Peyer's patch (tissue), 4 donors: ENCODE data around the gene SULF2. TPM values are rescaled to one million over a fixed set of nuclear protein-coding genes. Genes with fewer than 3 reads are reported as not detected.

Experiments
- DNase-seq, 3 donors: peaks; one replicate each; pipeline ENCODE4 v3.0.0-alpha.2; 2017 to 2019
- H3K27ac ChIP-seq, 4 donors: fragments of 200-600 bp; sonication (generic); one replicate each; pipeline ENCODE4 v1.5.1; 2016 to 2019
- H3K27me3 ChIP-seq, 2 donors: fragments of 200-600 bp; sonication (generic); one replicate each; pipeline ENCODE4 v1.5.1; 2019
- H3K36me3 ChIP-seq, 3 donors: fragments of 200-600 bp; sonication (generic); one replicate each; pipeline ENCODE4 v1.5.1; 2016 to 2019
- H3K4me1 ChIP-seq, 4 donors: fragments of 200-600 bp; sonication (generic); one replicate each; pipeline ENCODE4 v1.5.1; 2016 to 2019
- H3K4me3 ChIP-seq, 4 donors: fragments of 200-600 bp; sonication (generic); 1 replicate in 3 of 4; 2 replicates in 1 of 4; pipeline ENCODE4 v1.5.1; 2016 to 2019; ENCODE audit warnings: mild to moderate bottlenecking in 1 of 4
- H3K9me3 ChIP-seq, 4 donors: fragments of 200-600 bp; sonication (generic); one replicate each; pipeline ENCODE4 v1.5.1; 2016 to 2019; ENCODE audit warnings: mild to moderate bottlenecking in 1 of 4
- POLR2A ChIP-seq, 2 donors: fragments of 450-650 bp; IDR thresholded peaks; one replicate each; pipeline ENCODE4 v1.5.1; 2017; ENCODE audit warnings: antibody characterized with exemption in 2 of 2, mild to moderate bottlenecking in 2 of 2, moderate library complexity in 2 of 2
- total RNA-seq, 4 donors: library from RNA; depleted of rRNA; stranded (reverse); fragments of >200 nt; gene quantifications; one replicate each; pipeline ENCODE4 v1.1.0, GENCODE V29; 2016
- TF ChIP-seq, protein P1 (sequence below), 6 experiments: fragments of 450-650 bp in 4 of 6; fragments of 200-600 bp in 2 of 6; sonication (generic) in 1 of 6; IDR thresholded peaks; one replicate each; pipeline ENCODE4 v1.5.1; 2017 to 2019; ENCODE audit warnings: antibody characterized with exemption in 6 of 6, mild to moderate bottlenecking in 3 of 6, moderate library complexity in 1 of 6

SULF2 gene
- total RNA-seq, 4 donors from 2014 or later, result 32.4 to 168 (median 52.5) TPM

DNA sequence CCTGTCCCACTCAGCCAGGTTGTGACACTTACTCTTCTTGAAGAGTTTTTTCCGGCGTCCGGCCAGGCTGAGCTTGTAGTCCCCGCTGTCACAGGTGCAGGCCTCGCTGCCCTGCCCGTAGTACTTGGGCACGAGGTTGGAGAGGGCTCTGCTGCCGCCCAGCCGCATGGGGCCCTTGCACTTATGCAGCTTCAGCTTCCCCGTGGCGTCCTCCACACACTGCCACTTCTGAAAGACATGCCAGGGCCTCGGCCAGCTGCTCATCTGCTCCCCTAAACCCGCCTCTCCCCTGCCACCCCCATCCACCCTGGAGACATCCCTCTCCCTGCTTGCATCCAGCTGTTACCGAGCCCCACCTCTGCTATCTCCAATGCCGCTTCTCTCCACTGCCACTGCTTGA is 113.1 kb downstream of the SULF2 start:
- Histone ChIP-seq H3K9me3 (no peaks in the 10 kb centered on the region), H3K4me1 (no peaks in the 10 kb centered on the region), H3K27me3 (no peaks in the 10 kb centered on the region), H3K4me3 (no peak overlapping the region), H3K27ac (no peak overlapping the region), H3K36me3 (no peaks in the 10 kb centered on the region)
- no peak for TF ChIP-seq POLR2A (IDR thresholded peaks at IDR 0.05)
- DNase-seq, result peak in 1 of 3 donors; percentile 32

DNA sequence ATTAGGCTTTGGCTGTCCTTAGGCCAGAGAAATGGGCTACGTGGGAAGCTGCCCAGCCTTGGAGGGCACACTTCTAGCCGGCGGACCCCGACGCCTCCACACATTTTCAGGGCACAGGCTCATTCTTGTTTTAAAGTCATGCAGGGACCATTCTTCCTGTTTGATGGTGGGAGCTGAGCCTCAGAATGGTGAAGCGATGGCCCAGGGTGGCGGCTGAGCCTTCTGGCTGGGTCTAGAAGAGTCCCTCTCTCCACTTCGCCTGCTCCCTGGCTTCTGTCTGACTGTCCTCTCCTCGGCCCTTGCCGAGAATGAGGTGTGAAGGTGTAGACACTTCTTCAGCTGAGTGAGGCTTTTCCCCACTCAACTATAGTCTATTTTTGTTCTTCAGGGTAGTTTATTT is 114.4 kb downstream of the SULF2 start:
- Histone ChIP-seq H3K27ac (no peak overlapping the region), H3K27me3 (no peaks in the 10 kb centered on the region), H3K4me1 (no peaks in the 10 kb centered on the region), H3K36me3 (no peaks in the 10 kb centered on the region), H3K4me3 (no peak overlapping the region), H3K9me3 (no peaks in the 10 kb centered on the region)
- no peak for DNase-seq
- no peak for TF ChIP-seq POLR2A (IDR thresholded peaks at IDR 0.05)
- TF ChIP-seq, protein P1, sequence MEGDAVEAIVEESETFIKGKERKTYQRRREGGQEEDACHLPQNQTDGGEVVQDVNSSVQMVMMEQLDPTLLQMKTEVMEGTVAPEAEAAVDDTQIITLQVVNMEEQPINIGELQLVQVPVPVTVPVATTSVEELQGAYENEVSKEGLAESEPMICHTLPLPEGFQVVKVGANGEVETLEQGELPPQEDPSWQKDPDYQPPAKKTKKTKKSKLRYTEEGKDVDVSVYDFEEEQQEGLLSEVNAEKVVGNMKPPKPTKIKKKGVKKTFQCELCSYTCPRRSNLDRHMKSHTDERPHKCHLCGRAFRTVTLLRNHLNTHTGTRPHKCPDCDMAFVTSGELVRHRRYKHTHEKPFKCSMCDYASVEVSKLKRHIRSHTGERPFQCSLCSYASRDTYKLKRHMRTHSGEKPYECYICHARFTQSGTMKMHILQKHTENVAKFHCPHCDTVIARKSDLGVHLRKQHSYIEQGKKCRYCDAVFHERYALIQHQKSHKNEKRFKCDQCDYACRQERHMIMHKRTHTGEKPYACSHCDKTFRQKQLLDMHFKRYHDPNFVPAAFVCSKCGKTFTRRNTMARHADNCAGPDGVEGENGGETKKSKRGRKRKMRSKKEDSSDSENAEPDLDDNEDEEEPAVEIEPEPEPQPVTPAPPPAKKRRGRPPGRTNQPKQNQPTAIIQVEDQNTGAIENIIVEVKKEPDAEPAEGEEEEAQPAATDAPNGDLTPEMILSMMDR (IDR thresholded peaks at IDR 0.05), result no peak

DNA sequence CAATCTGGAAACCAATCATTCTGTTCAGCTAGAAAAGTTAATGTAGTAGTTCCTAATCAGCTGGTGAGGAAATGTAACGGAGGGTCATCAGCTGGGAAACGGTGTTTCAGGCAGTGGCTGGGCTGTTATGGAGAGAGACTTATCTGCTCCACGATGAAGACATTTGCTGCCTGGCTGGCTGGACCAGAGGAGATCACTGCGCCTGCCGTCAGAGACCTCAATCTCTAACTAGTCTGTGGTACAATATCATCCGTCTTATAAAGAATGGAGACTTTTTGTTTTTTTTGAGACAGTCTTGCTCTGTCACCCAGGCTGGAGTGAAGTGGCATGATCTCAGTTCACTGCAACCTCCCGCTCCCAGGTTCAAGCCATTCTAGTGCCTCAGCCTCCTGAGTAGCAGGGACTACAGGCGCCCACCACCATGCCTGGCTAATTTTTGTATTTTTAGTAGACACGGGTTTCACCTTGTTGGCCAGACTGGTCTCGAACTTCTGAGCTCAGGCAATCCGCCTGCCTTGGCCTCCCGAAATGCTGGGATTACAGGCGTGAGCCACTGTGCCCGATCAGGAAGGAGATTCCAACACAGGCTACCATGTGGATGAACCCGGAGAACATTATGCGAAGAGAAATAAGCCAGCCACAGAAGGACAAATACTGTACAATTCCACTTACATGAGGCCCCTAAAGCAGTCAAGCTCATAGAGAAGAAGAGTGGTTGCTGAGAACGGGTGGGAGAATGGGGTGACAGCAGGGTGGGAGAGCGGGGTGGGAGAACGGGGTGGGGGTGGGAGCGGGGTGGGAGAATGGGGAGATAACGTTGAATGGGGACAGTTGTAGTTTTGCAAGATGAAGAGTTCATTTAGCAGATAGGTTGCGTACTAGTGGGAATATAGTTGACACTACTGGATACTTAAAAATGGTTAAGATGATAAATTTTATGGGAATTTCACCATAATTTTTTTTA is 115.1 kb downstream of the SULF2 start:
- Histone ChIP-seq H3K4me3 (no peak overlapping the region), H3K27ac (no peak overlapping the region), H3K36me3 (peaks cover 0 to 5% (median 0%) of the 10 kb centered on the region in 3 donors), H3K27me3 (no peaks in the 10 kb centered on the region), H3K9me3 (no peaks in the 10 kb centered on the region), H3K4me1 (no peaks in the 10 kb centered on the region)
- DNase-seq, result no peak
- TF ChIP-seq, protein P1 (IDR thresholded peaks at IDR 0.05), result no peak
- TF ChIP-seq POLR2A (IDR thresholded peaks at IDR 0.05), result no peak

DNA sequence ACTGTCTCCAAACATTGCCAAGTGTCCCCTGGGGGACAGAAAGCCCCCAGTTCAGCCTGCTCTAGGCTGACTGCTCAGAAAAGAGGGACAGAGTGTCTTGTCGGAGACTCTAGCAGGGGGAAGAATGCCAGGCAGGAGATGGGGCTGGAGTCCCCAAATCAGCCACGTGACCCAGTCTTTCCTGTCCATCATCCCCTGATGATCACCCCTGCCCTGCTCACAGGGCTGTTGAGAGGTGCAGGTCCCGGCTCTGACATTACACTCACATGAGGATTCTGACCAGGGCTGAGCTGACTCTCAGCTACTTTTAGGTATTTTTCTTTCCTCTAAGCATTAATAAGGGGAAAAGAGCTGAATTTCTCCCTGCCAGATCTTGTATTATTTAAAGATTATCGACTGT is 115.8 kb downstream of the SULF2 start:
- Histone ChIP-seq H3K36me3 (peaks cover 0 to 6% (median 0%) of the 10 kb centered on the region in 3 donors), H3K27me3 (no peaks in the 10 kb centered on the region), H3K4me3 (no peak overlapping the region), H3K4me1 (no peaks in the 10 kb centered on the region), H3K9me3 (no peaks in the 10 kb centered on the region), H3K27ac (no peak overlapping the region)
- no peak for TF ChIP-seq POLR2A (IDR thresholded peaks at IDR 0.05)
- TF ChIP-seq, protein P1 (IDR thresholded peaks at IDR 0.05), result no peak
- DNase-seq, result no peak

DNA sequence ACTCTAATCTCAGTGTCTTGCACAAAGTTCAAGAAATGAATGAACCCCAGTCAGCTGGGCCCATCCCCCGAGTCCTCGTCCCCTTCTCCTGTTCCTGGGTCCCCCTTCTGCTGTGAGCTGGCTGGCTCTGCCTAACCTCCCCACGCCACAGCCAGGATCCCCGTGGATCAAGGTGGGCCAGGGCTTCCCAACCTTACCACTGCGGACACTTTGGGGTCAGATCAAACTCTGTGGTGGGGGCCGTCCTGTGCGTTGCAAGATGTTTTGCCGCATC is 116.2 kb downstream of the SULF2 start:
- Histone ChIP-seq H3K27me3 (no peaks in the 10 kb centered on the region), H3K4me1 (peaks cover 0 to under 1% (median 0%) of the 10 kb centered on the region in 4 donors), H3K36me3 (peaks cover 0 to 6% (median 0%) of the 10 kb centered on the region in 3 donors), H3K4me3 (no peak overlapping the region), H3K9me3 (no peaks in the 10 kb centered on the region), H3K27ac (no peak overlapping the region)
- no peak for DNase-seq
- TF ChIP-seq, protein P1 (IDR thresholded peaks at IDR 0.05), result no peak
- no peak for TF ChIP-seq POLR2A (IDR thresholded peaks at IDR 0.05)

DNA sequence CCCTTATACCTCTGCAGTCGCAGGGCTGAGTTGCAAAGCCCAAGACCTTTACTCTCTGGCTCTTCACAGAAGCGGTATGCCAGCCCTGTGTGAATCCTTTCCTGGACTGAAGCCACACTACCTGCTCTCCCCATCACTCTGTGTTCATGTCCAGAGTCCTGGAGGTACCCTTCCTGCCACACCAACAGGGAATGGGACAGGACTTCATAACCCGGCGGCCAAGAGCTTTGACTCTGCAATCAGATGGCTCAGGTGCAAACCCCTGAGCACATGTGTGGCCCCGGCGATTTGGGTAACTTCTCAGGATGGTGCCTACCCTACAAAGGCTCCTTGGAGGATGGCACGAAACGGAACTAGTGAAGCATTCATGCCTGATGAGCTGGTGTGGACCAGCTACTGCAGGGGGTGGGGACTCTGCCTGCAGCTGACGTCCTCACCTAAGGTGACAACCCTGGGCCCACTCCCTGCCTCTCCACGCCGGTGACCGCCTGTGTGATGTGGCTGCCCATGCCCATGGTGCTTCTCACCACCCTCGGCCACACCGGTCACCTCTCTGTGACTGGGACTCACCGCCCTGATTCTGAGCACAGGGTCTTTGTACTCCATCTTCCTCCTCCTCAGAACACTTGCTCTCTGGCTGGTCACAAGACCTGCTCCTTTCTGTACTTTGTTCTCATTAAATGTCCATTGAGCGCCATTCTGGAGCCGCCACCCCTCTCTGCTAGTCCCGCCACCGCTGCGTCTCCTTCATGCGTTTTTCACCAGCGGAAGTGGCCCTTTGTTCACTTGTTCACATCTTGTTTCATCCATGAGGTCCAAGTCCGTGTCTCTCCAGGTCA is 116.7 kb downstream of the SULF2 start:
- DNase-seq, result no peak
- H3K27ac ChIP-seq, result no peak overlapping the region
- H3K27me3 ChIP-seq, result no peaks in the 10 kb centered on the region
- H3K36me3 ChIP-seq, result peaks cover 0 to 6% (median 0%) of the 10 kb centered on the region in 3 donors
- peaks cover 0 to 3% (median 0%) of the 10 kb centered on the region in 4 donors for H3K4me1 ChIP-seq
- H3K9me3 ChIP-seq, result no peaks in the 10 kb centered on the region
- no peak for TF ChIP-seq POLR2A (IDR thresholded peaks at IDR 0.05)
- TF ChIP-seq, protein P1 (IDR thresholded peaks at IDR 0.05), result no peak
- no peak overlapping the region for H3K4me3 ChIP-seq
